Endodermal cell (in vitro differentiated cells): ENCODE data around the gene LARP4B. TPM values are rescaled to one million over a fixed set of nuclear protein-coding genes. Genes with fewer than 3 reads are reported as not detected.

Experiments used
- DNase-seq: peaks from one replicate; pipeline ENCODE4 v3.0.0-alpha.2; 2017
- H3K27ac ChIP-seq: 2 replicates; pipeline ENCODE4 v1.5.1; 2013; ENCODE audit warnings: mild to moderate bottlenecking, low read depth, low read length, moderate library complexity
- H3K27me3 ChIP-seq: 2 replicates; pipeline ENCODE4 v1.6.1; 2013; ENCODE audit warnings: mild to moderate bottlenecking, low read length, moderate library complexity; ENCODE audit not compliant: insufficient read depth, control insufficient read depth, poor library complexity, severe bottlenecking
- H3K36me3 ChIP-seq: 2 replicates; pipeline ENCODE4 v1.7.0; 2013; ENCODE audit warnings: mild to moderate bottlenecking, low read length, moderate library complexity; ENCODE audit not compliant: control insufficient read depth, insufficient read depth
- H3K4me1 ChIP-seq: one replicate; pipeline ENCODE4 v1.7.0; 2013; ENCODE audit warnings: low read length; ENCODE audit not compliant: control insufficient read depth, insufficient read depth
- H3K4me3 ChIP-seq: 2 replicates; pipeline ENCODE4 v1.5.1; 2013; ENCODE audit warnings: mild to moderate bottlenecking, low read length, moderate library complexity
- H3K9ac ChIP-seq: 2 replicates; pipeline ENCODE4 v1.6.1; 2013; ENCODE audit warnings: mild to moderate bottlenecking, low read length, moderate library complexity; ENCODE audit not compliant: poor library complexity, severe bottlenecking; ENCODE audit errors: extremely low read depth
- H3K9me3 ChIP-seq: 2 replicates; pipeline ENCODE4 v1.6.1; 2013; ENCODE audit warnings: mild to moderate bottlenecking, low read length, moderate library complexity; ENCODE audit not compliant: control insufficient read depth
- H3K27ac Mint-ChIP-seq: 2 replicates; pipeline ENCODE4 v1.8.0; 2020; ENCODE audit warnings: mixed read lengths
- H3K27me3 Mint-ChIP-seq: 2 replicates; pipeline ENCODE4 v1.8.0; 2021; ENCODE audit warnings: mild to moderate bottlenecking, mixed read lengths; ENCODE audit not compliant: insufficient read depth
- H3K36me3 Mint-ChIP-seq: 2 replicates; pipeline ENCODE4 v1.8.0; 2020; ENCODE audit warnings: low read depth, mixed read lengths
- H3K4me1 Mint-ChIP-seq: 2 replicates; pipeline ENCODE4 v1.8.0; 2020; ENCODE audit warnings: mixed read lengths
- H3K4me3 Mint-ChIP-seq: 2 replicates; pipeline ENCODE4 v1.8.0; 2020; ENCODE audit warnings: mild to moderate bottlenecking, moderate library complexity, mixed read lengths
- H3K9me3 Mint-ChIP-seq: 2 replicates; pipeline ENCODE4 v1.8.0; 2020; ENCODE audit warnings: mild to moderate bottlenecking, mixed read lengths
- CTCF ChIP-seq: fragments of 200-600 bp; sonication (generic); conservative IDR thresholded peaks from 2 replicates; pipeline ENCODE4 v1.5.0; 2021; ENCODE audit warnings: antibody characterized with exemption, mild to moderate bottlenecking
- WGBS, 2 experiments: methylation state at CpG; one replicate each; pipeline versions ENCODE4 v1.1.5 to v1.1.7; 2013; ENCODE audit warnings: missing lambda C conversion rate in 2 of 2, mixed read lengths in 1 of 2; ENCODE audit not compliant: insufficient coverage in 1 of 2, insufficient read length in 1 of 2; 5-methylcytosine and 5-hydroxymethylcytosine counted together
- total RNA-seq, 2 donors: library from RNA; stranded (reverse); fragmentation: NEBNext Ultra II Directional in 1 of 2; extraction: Animal tissue kit (Norgen Biotek cat#: 25700) in 1 of 2; gene quantifications; 2 replicates in 1 of 2; 3 replicates in 1 of 2; pipeline ENCODE4 v1.2.1, GENCODE V29; 2021

The LARP4B gene
- total RNA-seq, 2 donors from 2014 or later = 94.1 to 94.3 TPM

GRCh38 chr10:867807-868206 lies 63.7 kb downstream of the LARP4B start:
- Histone ChIP-seq H3K4me1 (no peaks in the 10 kb centered on the region), H3K9me3 (no peaks in the 10 kb centered on the region), H3K27ac (no peak overlapping the region), H3K9ac (no peak overlapping the region), H3K36me3 (peaks cover 80% of the 10 kb centered on the region), H3K4me3 (no peak overlapping the region), H3K27me3 (no peaks in the 10 kb centered on the region)
- H3K4me1 Mint-ChIP-seq = no peaks in the 10 kb centered on the region
- TF ChIP-seq CTCF = no peak
- 90% methylated on average over 6 of the region's 6 CpGs; no CpG with 5 or more reads in 1 of the 2 experiments for WGBS, 2 experiments
- H3K9me3 Mint-ChIP-seq = no peaks in the 10 kb centered on the region
- DNase-seq = no peak
- H3K4me3 Mint-ChIP-seq = no peak overlapping the region
- H3K27me3 Mint-ChIP-seq = no peaks in the 10 kb centered on the region
- H3K36me3 Mint-ChIP-seq = peaks cover 59% of the 10 kb centered on the region
- no peak overlapping the region for H3K27ac Mint-ChIP-seq

GRCh38 chr10:866577-866941 lies 64.9 kb downstream of the LARP4B start:
- no peaks in the 10 kb centered on the region for H3K4me1 ChIP-seq
- 75 to 80% methylated on average over 2 to 4 of the region's 4 CpGs for WGBS, 2 experiments
- no peak overlapping the region for H3K4me3 ChIP-seq
- H3K9me3 ChIP-seq = peaks cover under 1% of the 10 kb centered on the region
- H3K9ac ChIP-seq = no peak overlapping the region
- no peaks in the 10 kb centered on the region for H3K27me3 Mint-ChIP-seq
- H3K4me3 Mint-ChIP-seq = no peak overlapping the region
- no peaks in the 10 kb centered on the region for H3K9me3 Mint-ChIP-seq
- TF ChIP-seq CTCF = no peak
- H3K27ac Mint-ChIP-seq = no peak overlapping the region
- H3K36me3 ChIP-seq = peaks cover 80% of the 10 kb centered on the region
- H3K36me3 Mint-ChIP-seq = peaks cover 59% of the 10 kb centered on the region
- no peaks in the 10 kb centered on the region for H3K4me1 Mint-ChIP-seq
- H3K27ac ChIP-seq = no peak overlapping the region
- H3K27me3 ChIP-seq = no peaks in the 10 kb centered on the region
- no peak for DNase-seq

- no peaks in the 10 kb centered on the region for H3K4me1 Mint-ChIP-seq
- peaks cover 6% of the 10 kb centered on the region for H3K9me3 ChIP-seq
- no peaks in the 10 kb centered on the region for H3K27me3 ChIP-seq
- H3K27ac Mint-ChIP-seq = no peak overlapping the region
- H3K27me3 Mint-ChIP-seq = no peaks in the 10 kb centered on the region
- H3K4me3 ChIP-seq = no peak overlapping the region
- no peaks in the 10 kb centered on the region for H3K4me1 ChIP-seq
- no peak for DNase-seq
- no peak for TF ChIP-seq CTCF
- peaks cover 64% of the 10 kb centered on the region for H3K36me3 Mint-ChIP-seq
- WGBS, 2 experiments = 97 to 98% methylated on average over 6 to 8 of the region's 8 CpGs
- no peak overlapping the region for H3K4me3 Mint-ChIP-seq
- H3K9ac ChIP-seq = no peak overlapping the region
- no peak overlapping the region for H3K27ac ChIP-seq
- peaks cover 80% of the 10 kb centered on the region for H3K36me3 ChIP-seq
- H3K9me3 Mint-ChIP-seq = no peaks in the 10 kb centered on the region
Observed at GRCh38 chr10:865924-866576, 65.5 kb downstream of the LARP4B start.
